ENCODE results near the gene THAP5. TPM values are rescaled to one million over a fixed set of nuclear protein-coding genes. Genes with fewer than 3 reads are reported as not detected.
A peak's percentile ranks its signal among the peaks of the same experiment; 100 is the strongest.

Gene THAP5
- total RNA-seq, 1 experiment from 2014 or later: 19.5 TPM

DNA sequence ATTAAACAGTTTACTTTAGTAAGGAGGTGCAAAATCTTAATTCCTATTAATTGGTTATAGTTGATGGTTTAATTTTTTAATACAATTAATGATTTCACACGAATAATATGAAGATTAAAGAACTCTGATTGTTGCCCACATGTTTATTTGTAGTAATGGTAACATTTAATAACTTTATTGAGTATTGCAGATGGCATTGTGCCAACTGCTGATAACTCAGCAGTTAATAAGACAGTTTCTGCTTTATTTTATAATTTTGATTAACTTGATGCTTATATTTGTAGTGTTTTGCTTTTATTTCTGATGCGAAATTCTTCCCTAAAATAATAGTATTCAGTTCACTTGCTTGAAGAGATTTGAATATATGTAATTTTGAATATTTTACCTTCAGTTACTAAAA is 3.0 kb upstream of the THAP5 start (continued):
- TF ChIP-seq, protein P1, sequence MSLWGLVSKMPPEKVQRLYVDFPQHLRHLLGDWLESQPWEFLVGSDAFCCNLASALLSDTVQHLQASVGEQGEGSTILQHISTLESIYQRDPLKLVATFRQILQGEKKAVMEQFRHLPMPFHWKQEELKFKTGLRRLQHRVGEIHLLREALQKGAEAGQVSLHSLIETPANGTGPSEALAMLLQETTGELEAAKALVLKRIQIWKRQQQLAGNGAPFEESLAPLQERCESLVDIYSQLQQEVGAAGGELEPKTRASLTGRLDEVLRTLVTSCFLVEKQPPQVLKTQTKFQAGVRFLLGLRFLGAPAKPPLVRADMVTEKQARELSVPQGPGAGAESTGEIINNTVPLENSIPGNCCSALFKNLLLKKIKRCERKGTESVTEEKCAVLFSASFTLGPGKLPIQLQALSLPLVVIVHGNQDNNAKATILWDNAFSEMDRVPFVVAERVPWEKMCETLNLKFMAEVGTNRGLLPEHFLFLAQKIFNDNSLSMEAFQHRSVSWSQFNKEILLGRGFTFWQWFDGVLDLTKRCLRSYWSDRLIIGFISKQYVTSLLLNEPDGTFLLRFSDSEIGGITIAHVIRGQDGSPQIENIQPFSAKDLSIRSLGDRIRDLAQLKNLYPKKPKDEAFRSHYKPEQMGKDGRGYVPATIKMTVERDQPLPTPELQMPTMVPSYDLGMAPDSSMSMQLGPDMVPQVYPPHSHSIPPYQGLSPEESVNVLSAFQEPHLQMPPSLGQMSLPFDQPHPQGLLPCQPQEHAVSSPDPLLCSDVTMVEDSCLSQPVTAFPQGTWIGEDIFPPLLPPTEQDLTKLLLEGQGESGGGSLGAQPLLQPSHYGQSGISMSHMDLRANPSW (CRISPR knock-in tag; conservative IDR thresholded peaks at IDR 0.05; ENCODE audit: low read depth): no peak
- TF ChIP-seq ZNF263 (CRISPR knock-in tag; IDR thresholded peaks at IDR 0.05; ENCODE audit: low read depth) (no peak), HMGA2 (CRISPR knock-in tag; IDR thresholded peaks at IDR 0.05) (no peak), ZBTB21 (CRISPR knock-in tag; IDR thresholded peaks at IDR 0.05; ENCODE audit: borderline replicate concordance) (no peak)
- TF ChIP-seq, protein P2, sequence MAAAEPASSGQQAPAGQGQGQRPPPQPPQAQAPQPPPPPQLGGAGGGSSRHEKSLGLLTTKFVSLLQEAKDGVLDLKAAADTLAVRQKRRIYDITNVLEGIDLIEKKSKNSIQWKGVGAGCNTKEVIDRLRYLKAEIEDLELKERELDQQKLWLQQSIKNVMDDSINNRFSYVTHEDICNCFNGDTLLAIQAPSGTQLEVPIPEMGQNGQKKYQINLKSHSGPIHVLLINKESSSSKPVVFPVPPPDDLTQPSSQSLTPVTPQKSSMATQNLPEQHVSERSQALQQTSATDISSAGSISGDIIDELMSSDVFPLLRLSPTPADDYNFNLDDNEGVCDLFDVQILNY (CRISPR knock-in tag; IDR thresholded peaks at IDR 0.05): no peak
- TF ChIP-seq, protein P3, sequence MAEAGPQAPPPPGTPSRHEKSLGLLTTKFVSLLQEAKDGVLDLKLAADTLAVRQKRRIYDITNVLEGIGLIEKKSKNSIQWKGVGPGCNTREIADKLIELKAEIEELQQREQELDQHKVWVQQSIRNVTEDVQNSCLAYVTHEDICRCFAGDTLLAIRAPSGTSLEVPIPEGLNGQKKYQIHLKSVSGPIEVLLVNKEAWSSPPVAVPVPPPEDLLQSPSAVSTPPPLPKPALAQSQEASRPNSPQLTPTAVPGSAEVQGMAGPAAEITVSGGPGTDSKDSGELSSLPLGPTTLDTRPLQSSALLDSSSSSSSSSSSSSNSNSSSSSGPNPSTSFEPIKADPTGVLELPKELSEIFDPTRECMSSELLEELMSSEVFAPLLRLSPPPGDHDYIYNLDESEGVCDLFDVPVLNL (CRISPR knock-in tag; IDR thresholded peaks at IDR 0.05; ENCODE audit: borderline replicate concordance, low read depth): no peak

DNA sequence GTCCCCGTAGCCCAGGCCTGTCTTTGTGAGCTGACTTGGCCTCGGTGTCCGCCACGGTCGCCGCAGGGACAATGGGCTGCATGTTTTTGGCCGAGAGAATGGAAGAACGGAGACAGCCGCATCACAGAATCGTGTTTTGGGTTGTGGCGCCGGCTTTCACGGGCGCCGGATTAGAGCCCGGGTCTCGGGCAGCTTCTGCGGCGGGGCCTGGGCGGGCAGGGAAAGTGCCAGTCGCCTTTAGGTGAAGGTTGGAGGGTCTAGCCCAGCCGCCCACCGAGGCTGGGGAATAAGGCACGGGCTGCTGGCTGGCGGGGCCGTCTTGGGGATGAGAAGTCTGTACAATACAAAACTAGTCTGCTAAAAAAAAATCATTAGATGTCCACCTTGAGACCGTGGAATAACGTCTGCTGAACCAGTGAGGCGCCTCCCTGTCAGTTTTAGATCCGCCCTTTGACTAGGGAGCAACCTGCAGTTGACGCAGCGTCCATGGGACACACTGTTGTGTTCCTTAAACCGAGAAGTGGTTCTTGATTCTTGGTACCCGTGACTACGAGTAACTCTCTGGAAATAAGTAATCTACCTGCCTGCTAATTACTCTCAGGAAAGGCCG is 745 bp upstream of the THAP5 start:
- ChIA-PET POLR2A (interaction anchor here (0.7 to 1.8 kb wide), 3 partner anchors 9 to 44 kb away, joined by 3 to 23 read pairs (median 7); partner anchors contain the start of gene PNPLA8), CTCF (interaction anchor here (1.1 to 1.3 kb wide), 2 partner anchors 41 to 456 kb away, joined by 3 read pairs; no protein-coding TSS in a partner anchor)
- H3K9me3 Mint-ChIP-seq: no peaks in the 10 kb centered on the region
- peak overlapping the region; percentile 94 for H3K4me3 Mint-ChIP-seq
- H3K27me3 Mint-ChIP-seq (ENCODE audit: low read depth): no peaks in the 10 kb centered on the region
- TF ChIP-seq, protein P4, sequence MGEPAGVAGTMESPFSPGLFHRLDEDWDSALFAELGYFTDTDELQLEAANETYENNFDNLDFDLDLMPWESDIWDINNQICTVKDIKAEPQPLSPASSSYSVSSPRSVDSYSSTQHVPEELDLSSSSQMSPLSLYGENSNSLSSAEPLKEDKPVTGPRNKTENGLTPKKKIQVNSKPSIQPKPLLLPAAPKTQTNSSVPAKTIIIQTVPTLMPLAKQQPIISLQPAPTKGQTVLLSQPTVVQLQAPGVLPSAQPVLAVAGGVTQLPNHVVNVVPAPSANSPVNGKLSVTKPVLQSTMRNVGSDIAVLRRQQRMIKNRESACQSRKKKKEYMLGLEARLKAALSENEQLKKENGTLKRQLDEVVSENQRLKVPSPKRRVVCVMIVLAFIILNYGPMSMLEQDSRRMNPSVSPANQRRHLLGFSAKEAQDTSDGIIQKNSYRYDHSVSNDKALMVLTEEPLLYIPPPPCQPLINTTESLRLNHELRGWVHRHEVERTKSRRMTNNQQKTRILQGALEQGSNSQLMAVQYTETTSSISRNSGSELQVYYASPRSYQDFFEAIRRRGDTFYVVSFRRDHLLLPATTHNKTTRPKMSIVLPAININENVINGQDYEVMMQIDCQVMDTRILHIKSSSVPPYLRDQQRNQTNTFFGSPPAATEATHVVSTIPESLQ (CRISPR knock-in tag; IDR thresholded peaks at IDR 0.05): no peak
- no peak for TF ChIP-seq ZNF138 (CRISPR knock-in tag; conservative IDR thresholded peaks at IDR 0.05)
- no peak for TF ChIP-seq ZNF263 (CRISPR knock-in tag; IDR thresholded peaks at IDR 0.05; ENCODE audit: low read depth)
- TF ChIP-seq, protein P5, sequence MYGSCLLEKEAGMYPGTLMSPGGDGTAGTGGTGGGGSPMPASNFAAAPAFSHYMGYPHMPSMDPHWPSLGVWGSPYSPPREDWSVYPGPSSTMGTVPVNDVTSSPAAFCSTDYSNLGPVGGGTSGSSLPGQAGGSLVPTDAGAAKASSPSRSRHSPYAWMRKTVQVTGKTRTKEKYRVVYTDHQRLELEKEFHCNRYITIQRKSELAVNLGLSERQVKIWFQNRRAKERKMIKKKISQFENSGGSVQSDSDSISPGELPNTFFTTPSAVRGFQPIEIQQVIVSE (CRISPR knock-in tag; IDR thresholded peaks at IDR 0.05; ENCODE audit: borderline replicate concordance): no peak
- no peak for TF ChIP-seq TEAD1 (CRISPR knock-in tag; IDR thresholded peaks at IDR 0.05)
- TF ChIP-seq CREB1 (CRISPR knock-in tag; IDR thresholded peaks at IDR 0.05): no peak
- TF ChIP-seq FOXJ3 (CRISPR knock-in tag; IDR thresholded peaks at IDR 0.05; ENCODE audit: borderline replicate concordance): no peak
- no peak for TF ChIP-seq ZNF671 (CRISPR knock-in tag; IDR thresholded peaks at IDR 0.05)
- TF ChIP-seq, protein P2 (CRISPR knock-in tag; IDR thresholded peaks at IDR 0.05): no peak
- TF ChIP-seq TCF7 (CRISPR knock-in tag; IDR thresholded peaks at IDR 0.05; ENCODE audit: low read depth): no peak
- TF ChIP-seq ZNF232 (CRISPR knock-in tag; IDR thresholded peaks at IDR 0.05): no peak
- peak; percentile 9 for ATAC-seq
- peak overlapping the region; percentile 98 for H3K27ac Mint-ChIP-seq
- H3K4me1 Mint-ChIP-seq: peaks cover 27% of the 10 kb centered on the region
- peaks cover 22% of the 10 kb centered on the region for H3K36me3 Mint-ChIP-seq
- peak; percentile 21 for DNase-seq (ENCODE audit: low spot score)
